B cell (primary cell): ENCODE data around the gene PIP5K1A.

ENCODE experiments used
- EZH2 ChIP-seq: IDR thresholded peaks from 2 replicates; pipeline ENCODE4 v1.6.1; 2012; ENCODE audit warnings: borderline replicate concordance, low read depth, mild to moderate bottlenecking, moderate library complexity, low read length; ENCODE audit not compliant: insufficient read depth, poor library complexity, severe bottlenecking
- TF ChIP-seq, protein P1 (sequence below): fragments of 200-600 bp; IDR thresholded peaks from one replicate; pipeline ENCODE4 v1.8.0; 2022; ENCODE audit warnings: antibody characterized with exemption, mild to moderate bottlenecking

DNA sequence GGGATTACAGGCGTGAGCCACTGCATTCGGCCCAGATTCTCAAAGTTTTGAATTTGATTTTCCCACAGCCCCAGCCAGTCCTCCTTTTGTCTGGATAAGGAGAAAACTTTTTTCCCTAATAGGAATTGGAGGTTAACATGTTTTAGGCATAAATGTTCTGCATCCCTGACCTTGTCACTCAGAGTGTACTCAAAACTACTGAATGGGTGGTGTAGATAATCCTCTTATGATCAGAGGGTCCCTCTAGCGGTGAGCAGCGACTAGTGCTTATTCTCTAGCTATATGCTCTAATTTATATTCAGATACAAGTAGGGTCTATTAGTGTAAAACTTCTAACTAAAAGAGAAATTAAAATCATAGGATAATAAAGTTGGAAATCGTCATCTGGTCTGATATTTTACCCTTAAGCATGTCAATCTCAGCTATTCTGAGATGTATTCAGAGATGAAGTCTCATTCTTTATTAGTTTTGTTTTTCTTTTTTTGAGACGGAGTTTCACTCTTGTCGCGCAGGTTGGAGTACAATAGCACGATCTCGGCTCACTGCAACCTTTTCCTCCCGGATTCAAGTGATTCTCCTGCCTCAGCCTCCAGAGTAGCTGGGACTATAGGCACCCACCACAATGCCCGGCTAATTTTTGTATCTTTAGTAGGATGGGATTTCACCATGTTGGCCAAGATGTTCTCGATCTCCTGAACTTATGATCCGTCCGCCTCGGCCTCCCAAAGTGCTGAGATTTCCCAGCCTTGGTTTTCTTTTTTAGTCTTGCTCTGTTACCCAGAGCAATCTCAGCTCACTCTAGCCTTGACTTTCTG lies 53.5 kb downstream of the PIP5K1A start:
- no peak for TF ChIP-seq EZH2
- TF ChIP-seq, protein P1, sequence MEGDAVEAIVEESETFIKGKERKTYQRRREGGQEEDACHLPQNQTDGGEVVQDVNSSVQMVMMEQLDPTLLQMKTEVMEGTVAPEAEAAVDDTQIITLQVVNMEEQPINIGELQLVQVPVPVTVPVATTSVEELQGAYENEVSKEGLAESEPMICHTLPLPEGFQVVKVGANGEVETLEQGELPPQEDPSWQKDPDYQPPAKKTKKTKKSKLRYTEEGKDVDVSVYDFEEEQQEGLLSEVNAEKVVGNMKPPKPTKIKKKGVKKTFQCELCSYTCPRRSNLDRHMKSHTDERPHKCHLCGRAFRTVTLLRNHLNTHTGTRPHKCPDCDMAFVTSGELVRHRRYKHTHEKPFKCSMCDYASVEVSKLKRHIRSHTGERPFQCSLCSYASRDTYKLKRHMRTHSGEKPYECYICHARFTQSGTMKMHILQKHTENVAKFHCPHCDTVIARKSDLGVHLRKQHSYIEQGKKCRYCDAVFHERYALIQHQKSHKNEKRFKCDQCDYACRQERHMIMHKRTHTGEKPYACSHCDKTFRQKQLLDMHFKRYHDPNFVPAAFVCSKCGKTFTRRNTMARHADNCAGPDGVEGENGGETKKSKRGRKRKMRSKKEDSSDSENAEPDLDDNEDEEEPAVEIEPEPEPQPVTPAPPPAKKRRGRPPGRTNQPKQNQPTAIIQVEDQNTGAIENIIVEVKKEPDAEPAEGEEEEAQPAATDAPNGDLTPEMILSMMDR: peak; percentile 90
